Testis (tissue), 2 donors: ENCODE data around the gene NAP1L4.

Experiments used
- CTCF ChIP-seq, 3 experiments: fragments of 450-650 bp in 2 of 3; fragments of 200-600 bp in 1 of 3; sonication (generic) in 1 of 3; IDR thresholded peaks; one replicate each; pipeline ENCODE4 v1.5.1; 2016 to 2019; ENCODE audit warnings: antibody characterized with exemption in 3 of 3, mild to moderate bottlenecking in 2 of 3, moderate library complexity in 1 of 3
- POLR2A ChIP-seq: fragments of 450-650 bp; IDR thresholded peaks from one replicate; pipeline ENCODE4 v1.6.1; 2017; ENCODE audit warnings: antibody characterized with exemption, mild to moderate bottlenecking, moderate library complexity

GRCh38 chr11:3006505-3007260 lies 14.6 kb upstream of the NAP1L4 start:
- TF ChIP-seq POLR2A: no peak
- TF ChIP-seq CTCF (IDR thresholded peaks at IDR 0.05): no peak
